Left ventricle myocardium inferior (tissue), 1 donor: ENCODE data around the gene KCNC2. TPM values are rescaled to one million over a fixed set of nuclear protein-coding genes. Genes with fewer than 3 reads are reported as not detected.

Source experiments
- DNase-seq: peaks from one replicate; pipeline ENCODE4 v3.0.0-alpha.2; 2020
- H3K27ac ChIP-seq: fragments of 200-600 bp; replicated peaks from 2 replicates; pipeline ENCODE4 v1.8.0; 2021
- H3K27me3 ChIP-seq: fragments of 200-600 bp; 2 replicates; pipeline ENCODE4 v1.8.0; 2021; ENCODE audit warnings: low read depth
- H3K36me3 ChIP-seq: fragments of 200-600 bp; 2 replicates; pipeline ENCODE4 v1.8.0; 2021
- H3K4me1 ChIP-seq: fragments of 200-600 bp; 2 replicates; pipeline ENCODE4 v1.8.0; 2021
- H3K4me3 ChIP-seq: fragments of 200-600 bp; 2 replicates; pipeline ENCODE4 v1.8.0; 2021; ENCODE audit warnings: mild to moderate bottlenecking, moderate library complexity
- H3K9me3 ChIP-seq: fragments of 200-600 bp; replicated peaks from 2 replicates; pipeline ENCODE4 v1.8.0; 2021
- CTCF ChIP-seq: fragments of 200-600 bp; IDR thresholded peaks from 2 replicates; pipeline ENCODE4 v1.8.0; 2021; ENCODE audit warnings: antibody characterized with exemption, mild to moderate bottlenecking, borderline replicate concordance
- intact Hi-C: fragments of 100-400 bp; cut with micrococcal nuclease; formaldehyde crosslinking; loops from one replicate; pipeline ENCODE4 v1.11.0; 2022
- total RNA-seq: library from RNA; stranded (reverse); fragmentation: NEBNext Ultra II Directional; extraction: Animal tissue kit (Norgen Biotek cat#: 25700); gene quantifications from one replicate; pipeline ENCODE4 v1.2.1, GENCODE V29; 2021
- donor health status: DM: no; HTN: yes; CAD: no; lungs with severe emphysema.

KCNC2 gene
- total RNA-seq, 1 donor from 2014 or later, result not detected

DNA sequence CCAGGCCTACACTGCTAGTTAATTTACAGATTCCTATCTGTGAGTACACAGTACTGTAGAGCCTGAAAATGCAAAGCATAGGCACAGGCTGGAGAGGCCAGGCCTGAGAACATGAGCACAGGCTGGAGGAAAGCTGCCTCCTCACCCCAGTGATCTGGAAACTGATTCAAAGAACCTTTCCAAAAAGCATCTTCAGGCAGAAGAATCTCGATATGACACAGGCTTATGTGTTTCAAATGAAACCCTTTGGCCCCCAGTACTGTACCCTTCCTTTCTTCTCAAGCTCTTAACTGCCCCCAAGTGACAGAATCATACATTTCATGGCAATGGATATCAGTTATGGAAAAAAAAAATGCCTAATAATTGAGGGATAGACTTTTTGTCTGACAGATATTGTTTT, 122.0 kb downstream of the KCNC2 start:
- no peak overlapping the region for H3K4me3 ChIP-seq
- no peak for DNase-seq
- intact Hi-C loops, result no loop called here

DNA sequence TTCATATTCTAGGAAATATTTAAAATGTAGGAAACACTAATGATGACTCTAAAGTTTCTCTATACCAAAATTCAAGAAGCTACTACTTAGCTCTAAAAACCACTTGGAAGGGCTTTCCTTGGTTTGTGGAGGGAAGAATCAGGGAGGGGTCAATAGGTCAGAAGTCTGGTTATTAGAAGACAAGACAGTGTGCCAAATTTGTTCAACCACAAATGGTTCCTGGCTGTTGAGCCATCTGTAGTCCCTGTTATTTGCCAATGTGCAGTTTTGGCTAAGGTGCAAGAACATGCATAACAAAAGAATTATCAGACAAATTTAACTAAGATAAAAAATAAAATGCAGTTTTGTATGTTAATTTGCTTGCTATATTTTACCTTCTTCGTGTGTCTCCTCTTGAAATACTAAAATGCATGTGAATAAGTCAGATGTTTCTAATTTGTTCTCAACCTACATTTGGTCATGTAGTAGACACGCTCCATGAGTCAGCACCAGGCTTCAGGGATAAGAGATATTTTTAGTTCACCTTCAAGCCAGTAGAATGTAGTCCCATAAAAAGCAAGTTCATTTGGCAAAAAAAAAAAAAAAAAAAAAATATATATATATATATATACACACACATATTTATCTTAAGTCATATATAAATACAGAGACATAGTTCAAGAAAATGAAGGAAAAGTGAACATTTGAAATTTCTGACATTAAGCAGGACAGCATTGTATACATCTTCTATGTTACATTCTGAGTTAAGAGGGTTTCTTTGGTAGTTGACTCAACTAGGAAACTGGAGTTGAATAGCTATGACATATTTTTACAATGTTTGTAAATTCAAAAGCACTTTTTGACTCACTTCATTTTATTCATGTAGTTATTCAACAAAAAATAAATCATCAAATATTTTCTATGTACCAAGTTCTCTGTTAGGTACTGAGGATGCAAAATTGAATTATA, 123.3 kb downstream of the KCNC2 start:
- Histone ChIP-seq H3K36me3 (no peaks in the 10 kb centered on the region), H3K9me3 (no peaks in the 10 kb centered on the region), H3K4me3 (no peak overlapping the region), H3K27ac (no peak overlapping the region), H3K4me1 (peaks cover 3% of the 10 kb centered on the region), H3K27me3 (no peaks in the 10 kb centered on the region)
- no peak for DNase-seq
- no peak for TF ChIP-seq CTCF
- intact Hi-C loops, result no loop called here

More for the DNA sequence above, 122.0 kb downstream of the KCNC2 start:
- no peaks in the 10 kb centered on the region for H3K36me3 ChIP-seq
- H3K27me3 ChIP-seq, result no peaks in the 10 kb centered on the region
- no peak overlapping the region for H3K27ac ChIP-seq
- H3K9me3 ChIP-seq, result no peaks in the 10 kb centered on the region
- peaks cover 3% of the 10 kb centered on the region for H3K4me1 ChIP-seq
- TF ChIP-seq CTCF, result no peak

DNA sequence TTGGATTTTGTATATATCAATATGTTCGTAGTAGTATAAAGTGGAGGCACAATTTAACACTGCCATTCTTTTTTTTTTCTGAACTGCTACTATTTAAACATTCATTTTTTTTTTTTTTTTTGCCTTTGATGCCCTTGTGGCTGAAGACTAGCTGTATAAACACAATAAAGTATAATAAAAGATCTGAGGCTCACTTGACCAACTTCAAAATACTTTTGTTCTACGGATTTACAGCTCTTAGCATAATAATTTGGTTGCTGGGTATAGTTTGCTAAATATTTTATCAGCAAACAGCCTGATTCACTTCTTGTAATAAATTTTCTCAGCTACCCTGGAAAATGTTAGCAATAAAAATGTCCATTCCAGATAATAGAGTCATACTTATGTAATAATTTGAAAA, 128.3 kb downstream of the KCNC2 start:
- H3K4me3 ChIP-seq, result no peak overlapping the region
- H3K27me3 ChIP-seq, result no peaks in the 10 kb centered on the region
- no peak for TF ChIP-seq CTCF
- DNase-seq, result no peak
- H3K36me3 ChIP-seq, result no peaks in the 10 kb centered on the region
- no peaks in the 10 kb centered on the region for H3K9me3 ChIP-seq
- H3K4me1 ChIP-seq, result peaks cover 3% of the 10 kb centered on the region
- H3K27ac ChIP-seq, result no peak overlapping the region
- intact Hi-C loops, result no loop called here

DNA sequence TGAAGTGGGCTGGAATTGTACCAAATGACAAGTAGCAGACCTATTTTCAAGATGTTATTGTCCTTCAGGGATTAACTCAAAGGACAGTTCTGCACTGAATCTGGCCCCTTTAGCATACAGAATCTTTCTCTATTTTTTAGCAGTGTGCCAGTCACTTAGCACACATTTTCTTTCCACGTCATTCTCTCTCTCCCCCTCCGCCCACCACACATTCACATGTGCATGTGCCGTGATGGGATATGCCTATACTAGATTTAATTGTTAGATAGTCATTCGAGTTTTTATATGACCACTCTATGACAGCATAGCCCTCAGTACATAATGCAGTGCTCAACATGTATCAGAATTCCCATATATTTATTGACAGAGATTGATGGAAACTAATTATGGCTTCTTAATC, 129.1 kb downstream of the KCNC2 start:
- Histone ChIP-seq H3K4me1 (no peaks in the 10 kb centered on the region), H3K4me3 (no peak overlapping the region), H3K27ac (no peak overlapping the region), H3K9me3 (no peaks in the 10 kb centered on the region), H3K36me3 (no peaks in the 10 kb centered on the region), H3K27me3 (no peaks in the 10 kb centered on the region)
- DNase-seq, result no peak
- TF ChIP-seq CTCF, result no peak
- intact Hi-C loops, result no loop called here

DNA sequence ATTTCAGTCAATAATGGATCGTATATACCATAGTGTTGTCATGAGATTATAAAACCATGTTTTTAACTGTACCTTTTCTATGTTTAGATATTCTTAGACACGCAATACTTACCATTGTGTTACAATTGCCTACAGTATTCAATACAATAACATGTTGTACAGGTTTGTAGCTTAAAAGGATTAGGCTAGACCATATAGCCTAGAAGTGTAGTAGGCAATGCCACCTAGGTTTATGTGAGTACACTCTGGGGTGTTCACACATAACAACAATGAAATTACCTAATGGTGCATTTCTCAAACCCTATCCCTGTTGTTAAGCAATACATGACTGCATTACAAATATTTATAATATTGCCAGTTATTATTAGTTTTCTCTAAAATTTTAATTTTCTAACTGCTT, 144.2 kb downstream of the KCNC2 start:
- H3K27me3 ChIP-seq, result no peaks in the 10 kb centered on the region
- TF ChIP-seq CTCF, result no peak
- no peaks in the 10 kb centered on the region for H3K9me3 ChIP-seq
- intact Hi-C loops, result no loop called here
- no peak overlapping the region for H3K27ac ChIP-seq
- H3K36me3 ChIP-seq, result no peaks in the 10 kb centered on the region
- no peak for DNase-seq
- no peaks in the 10 kb centered on the region for H3K4me1 ChIP-seq
- H3K4me3 ChIP-seq, result no peak overlapping the region
